RWPE2 (cell line): ENCODE measurements around the gene IL2RA.
A peak's percentile ranks its signal among the peaks of the same experiment; 100 is the strongest.

Source experiments
- ATAC-seq: fragments of 200-7000 bp; cut with Tn5 transposase; 3 replicates; pipeline ENCODE4 v1.9.1; 2021; ENCODE audit warnings: low read depth
- DNase-seq: peaks from one replicate; pipeline ENCODE4 v3.0.0-alpha.2; 2020; ENCODE audit warnings: low spot score
- H3K27ac ChIP-seq: fragments of 450-650 bp; 2 replicates; pipeline ENCODE4 v1.5.1; 2017; ENCODE audit warnings: mild to moderate bottlenecking; ENCODE audit not compliant: poor library complexity, severe bottlenecking
- H3K27me3 ChIP-seq: fragments of 250-450 bp; sonication (Bioruptor Pico); 2 replicates; pipeline ENCODE4 v1.5.1; 2021; ENCODE audit warnings: mild to moderate bottlenecking, moderate library complexity; ENCODE audit not compliant: insufficient read depth, poor library complexity, severe bottlenecking
- H3K36me3 ChIP-seq: fragments of 250-450 bp; sonication (Bioruptor Pico); 2 replicates; pipeline ENCODE4 v1.5.1; 2020; ENCODE audit warnings: low read depth, mild to moderate bottlenecking, moderate library complexity
- H3K4me1 ChIP-seq: fragments of 250-450 bp; sonication (Bioruptor Pico); 2 replicates; pipeline ENCODE4 v1.5.1; 2021; ENCODE audit warnings: mild to moderate bottlenecking, moderate library complexity; ENCODE audit not compliant: insufficient read depth, poor library complexity, severe bottlenecking
- H3K4me3 ChIP-seq: fragments of 250-450 bp; sonication (Bioruptor Pico); 2 replicates; pipeline ENCODE4 v1.5.1; 2021; ENCODE audit warnings: mild to moderate bottlenecking, moderate library complexity; ENCODE audit not compliant: severe bottlenecking
- H3K9me3 ChIP-seq: fragments of 250-450 bp; sonication (Bioruptor Pico); 2 replicates; pipeline ENCODE4 v1.5.1; 2021; ENCODE audit warnings: mild to moderate bottlenecking, moderate library complexity; ENCODE audit not compliant: severe bottlenecking
- CTCF ChIP-seq: fragments of 450-650 bp; IDR thresholded peaks from one replicate; pipeline ENCODE4 v1.5.1; 2017; ENCODE audit warnings: mild to moderate bottlenecking, moderate library complexity; ENCODE audit not compliant: poor library complexity, severe bottlenecking

Gene IL2RA

GRCh38 chr10:6052247-6053221 lies 9.6 kb downstream of the IL2RA start:
- ATAC-seq (peak; percentile 33; the same call in 2 of the 3 replicates), DNase-seq (no peak)
- Histone ChIP-seq H3K9me3 (no peaks in the 10 kb centered on the region), H3K27ac (no peak overlapping the region), H3K4me3 (no peak overlapping the region), H3K4me1 (no peaks in the 10 kb centered on the region), H3K27me3 (no peaks in the 10 kb centered on the region), H3K36me3 (no peaks in the 10 kb centered on the region)
- TF ChIP-seq CTCF: no peak

GRCh38 chr10:6050801-6051445 lies 11.2 kb downstream of the IL2RA start:
- TF ChIP-seq CTCF: peak; percentile 32
- no peaks in the 10 kb centered on the region for H3K4me1 ChIP-seq
- no peaks in the 10 kb centered on the region for H3K36me3 ChIP-seq
- H3K27ac ChIP-seq: no peak overlapping the region
- ATAC-seq (peak; percentile 66), DNase-seq (no peak)
- H3K9me3 ChIP-seq: no peaks in the 10 kb centered on the region
- H3K4me3 ChIP-seq: peak overlapping the region; percentile 5
- H3K27me3 ChIP-seq: no peaks in the 10 kb centered on the region

DNA sequence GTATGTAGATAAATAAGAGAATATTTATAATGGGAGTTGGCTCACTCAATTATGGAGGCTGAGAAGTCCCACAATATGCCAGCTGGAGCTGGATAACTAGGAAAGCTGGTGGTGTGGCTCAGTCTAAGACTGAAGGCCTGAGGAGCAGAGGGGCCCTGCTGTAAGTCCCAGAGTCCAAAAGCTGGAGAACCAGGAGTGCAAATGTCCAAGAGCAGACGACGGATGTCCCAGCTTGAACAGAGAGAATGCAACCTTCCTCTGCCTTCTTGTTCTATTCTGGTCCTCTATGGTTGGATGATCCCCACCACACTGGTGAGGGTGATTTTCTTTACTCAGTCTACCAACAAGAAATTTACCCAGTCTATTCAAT lies 13.2 kb downstream of the IL2RA start:
- TF ChIP-seq CTCF: no peak
- ATAC-seq (no peak), DNase-seq (no peak)
- Histone ChIP-seq H3K36me3 (no peaks in the 10 kb centered on the region), H3K27me3 (no peaks in the 10 kb centered on the region), H3K4me1 (no peaks in the 10 kb centered on the region), H3K4me3 (no peak overlapping the region), H3K27ac (no peak overlapping the region), H3K9me3 (no peaks in the 10 kb centered on the region)

DNA sequence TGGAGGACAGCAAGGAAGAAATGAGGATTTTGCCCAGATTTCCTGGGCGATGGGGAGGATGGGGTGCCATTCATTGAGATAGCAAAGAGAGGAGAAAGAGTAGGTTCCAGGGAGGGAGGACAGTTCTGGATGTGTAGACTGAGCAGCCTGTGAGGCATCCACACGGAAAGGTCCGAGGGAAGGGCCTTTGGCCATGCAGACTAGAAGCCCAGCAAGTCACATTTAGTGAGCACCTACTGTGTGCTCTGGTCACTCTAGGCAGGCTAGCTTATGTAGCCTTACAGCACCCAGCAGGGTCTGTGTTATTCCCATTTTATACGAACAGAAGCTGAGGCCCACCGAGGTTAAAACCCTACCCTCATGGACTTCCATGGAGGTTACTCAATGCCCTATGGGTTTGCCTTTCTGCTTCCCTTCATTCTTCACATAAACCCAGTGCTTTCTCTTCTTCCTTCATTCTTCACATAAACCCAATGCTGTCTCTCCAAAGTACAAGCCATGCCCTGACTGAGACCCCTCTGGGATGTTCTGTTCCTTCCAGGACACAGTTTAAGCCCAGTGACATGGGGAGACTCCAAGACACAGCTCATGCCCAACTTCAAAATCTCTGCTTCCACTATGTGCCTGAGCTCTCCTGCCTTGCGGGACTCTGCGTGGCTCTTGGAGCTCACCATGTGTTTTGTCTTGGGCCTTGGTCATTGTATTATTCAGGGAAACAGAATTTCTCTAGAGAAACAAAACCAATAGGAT lies 13.7 kb downstream of the IL2RA start:
- H3K27ac ChIP-seq: no peak overlapping the region
- H3K9me3 ChIP-seq: no peaks in the 10 kb centered on the region
- no peaks in the 10 kb centered on the region for H3K36me3 ChIP-seq
- ATAC-seq (no peak), DNase-seq (no peak)
- H3K4me3 ChIP-seq: no peak overlapping the region
- no peak for TF ChIP-seq CTCF
- no peaks in the 10 kb centered on the region for H3K27me3 ChIP-seq
- H3K4me1 ChIP-seq: no peaks in the 10 kb centered on the region
